Heart left ventricle (tissue), 13 donors: ENCODE measurements around the gene GSTA1.

Experiments
- POLR2A ChIP-seq, 2 donors: fragments of 450-650 bp; IDR thresholded peaks; one replicate each; pipeline ENCODE4 v1.6.1; 2017; ENCODE audit warnings: antibody characterized with exemption in 2 of 2, mild to moderate bottlenecking in 2 of 2, moderate library complexity in 2 of 2
- TF ChIP-seq, protein P1 (sequence below), 12 donors: fragments of 200-600 bp; sonication (generic) in 4 of 12; IDR thresholded peaks; one replicate each; pipeline versions ENCODE4 v1.5.0 to v1.8.0; 2018 to 2022; ENCODE audit warnings: antibody characterized with exemption in 12 of 12, mild to moderate bottlenecking in 5 of 12
- donor health status: ischemic (EF 13 %, LVEDD 7.1; RV severe dilation, severe dysfunction).
- donor health status: DM: no; HTN: yes; CAD: no.
- donor health status: DM: no; HTN: no; CAD: no.
- donor health status: ischemic (EF 25% LVEDD 6.9; RV normal size, moderate dysfunction).
- donor health status: ischemic (EF 25% LVEDD 5.7; RV mildly dilated, moderate dysfunction).
- donor health status: ischemic (EF 35%, LVEDD 5.7; RV mildly dilated, moderate dysfunction).
- donor health status: nonischemic (EF 11% LVEDD 7.7; RV severe dilation, severe dysfunction).
- donor health status: DM: yes; HTN: yes; CAD: no.
- donor health status: PGD.
- donor health status: ischemic (EF 29% LVEDD 5.4; RV normal size, mild dysfunction).
- donor health status: nonischemic (EF 23%, LVEDD 6.1; RV moderate dilation, normal function).

- TF ChIP-seq POLR2A (IDR thresholded peaks at IDR 0.05): no peak
- TF ChIP-seq, protein P1, sequence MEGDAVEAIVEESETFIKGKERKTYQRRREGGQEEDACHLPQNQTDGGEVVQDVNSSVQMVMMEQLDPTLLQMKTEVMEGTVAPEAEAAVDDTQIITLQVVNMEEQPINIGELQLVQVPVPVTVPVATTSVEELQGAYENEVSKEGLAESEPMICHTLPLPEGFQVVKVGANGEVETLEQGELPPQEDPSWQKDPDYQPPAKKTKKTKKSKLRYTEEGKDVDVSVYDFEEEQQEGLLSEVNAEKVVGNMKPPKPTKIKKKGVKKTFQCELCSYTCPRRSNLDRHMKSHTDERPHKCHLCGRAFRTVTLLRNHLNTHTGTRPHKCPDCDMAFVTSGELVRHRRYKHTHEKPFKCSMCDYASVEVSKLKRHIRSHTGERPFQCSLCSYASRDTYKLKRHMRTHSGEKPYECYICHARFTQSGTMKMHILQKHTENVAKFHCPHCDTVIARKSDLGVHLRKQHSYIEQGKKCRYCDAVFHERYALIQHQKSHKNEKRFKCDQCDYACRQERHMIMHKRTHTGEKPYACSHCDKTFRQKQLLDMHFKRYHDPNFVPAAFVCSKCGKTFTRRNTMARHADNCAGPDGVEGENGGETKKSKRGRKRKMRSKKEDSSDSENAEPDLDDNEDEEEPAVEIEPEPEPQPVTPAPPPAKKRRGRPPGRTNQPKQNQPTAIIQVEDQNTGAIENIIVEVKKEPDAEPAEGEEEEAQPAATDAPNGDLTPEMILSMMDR (IDR thresholded peaks at IDR 0.05): no peak
Measured at GRCh38 chr6:52834481-52834880, 30.9 kb upstream of the GSTA1 start.
